ENCODE results near the gene HAUS3. TPM values are rescaled to one million over a fixed set of nuclear protein-coding genes. Genes with fewer than 3 reads are reported as not detected.
A peak's percentile ranks its signal among the peaks of the same experiment; 100 is the strongest.

Gene HAUS3
- total RNA-seq, 4 donors from 2014 or later = 9.9 to 14.1 (median 11.3) TPM

- WGBS = no CpG with 5 or more reads among the region's 6 CpGs
- no peak overlapping the region for H3K27ac ChIP-seq (replicated peaks in 1 of 4)
- H3K4me3 ChIP-seq = no peak overlapping the region
- peaks cover 48 to 74% (median 62%) of the 10 kb centered on the region in 4 donors for H3K4me1 ChIP-seq
- H3K27me3 ChIP-seq = no peaks in the 10 kb centered on the region
- DNase-seq (ENCODE audit: extremely low spot score) = no peak
- TF ChIP-seq POLR2AphosphoS5 (IDR thresholded peaks at IDR 0.05) = no peak
- TF ChIP-seq EP300 (IDR thresholded peaks at IDR 0.05) = no peak
- no peak for TF ChIP-seq CTCF (IDR thresholded peaks at IDR 0.05)
- TF ChIP-seq POLR2A (IDR thresholded peaks at IDR 0.05; ENCODE audit: low read depth) = no peak
- H3K9me3 ChIP-seq = no peaks in the 10 kb centered on the region
- H3K36me3 ChIP-seq = peaks cover 0 to 2% (median 0%) of the 10 kb centered on the region in 4 donors
- intact Hi-C loops (cut with DNase I) = loop anchor here (5.0 kb wide), 2 partner anchors 153 to 273 kb away; partner anchors contain the start of genes CFAP99, FAM193A and ZFYVE28
These were observed 22.0 kb upstream of the HAUS3 start for GRCh38 chr4:2263926-2264321.

GRCh38 chr4:2262944-2263250 lies 21.0 kb upstream of the HAUS3 start:
- Histone ChIP-seq H3K36me3 (peaks cover 0 to 8% (median 5%) of the 10 kb centered on the region in 4 donors), H3K4me1 (peaks cover 58 to 84% (median 72%) of the 10 kb centered on the region in 4 donors), H3K4me3 (peak overlapping the region; percentile 61 to 93 (median 78)), H3K27ac (replicated peaks in 1 of 4) (peak overlapping the region; percentile 93 to 96 (median 94)), H3K27me3 (no peaks in the 10 kb centered on the region), H3K9me3 (no peaks in the 10 kb centered on the region)
- TF ChIP-seq CTCF (IDR thresholded peaks at IDR 0.05) (no peak), POLR2A (IDR thresholded peaks at IDR 0.05; ENCODE audit: low read depth) (no peak), POLR2AphosphoS5 (IDR thresholded peaks at IDR 0.05) (no peak), EP300 (IDR thresholded peaks at IDR 0.05) (no peak)
- intact Hi-C loops (cut with DNase I) = loop anchor here (5.0 kb wide), 2 partner anchors 154 to 274 kb away; partner anchors contain the start of genes CFAP99, FAM193A and ZFYVE28
- WGBS = 45% methylated on average over 10 of the region's 13 CpGs
- DNase-seq (ENCODE audit: extremely low spot score) = no peak

GRCh38 chr4:2262145-2262943 lies 20.4 kb upstream of the HAUS3 start:
- DNase-seq (ENCODE audit: extremely low spot score) = peak; percentile 100
- Histone ChIP-seq H3K36me3 (peaks cover 0 to 8% (median 5%) of the 10 kb centered on the region in 4 donors), H3K4me1 (peaks cover 64 to 88% (median 77%) of the 10 kb centered on the region in 4 donors), H3K27ac (replicated peaks in 1 of 4) (peak overlapping the region; percentile 93 to 96 (median 95)), H3K27me3 (no peaks in the 10 kb centered on the region), H3K9me3 (no peaks in the 10 kb centered on the region), H3K4me3 (peak overlapping the region; percentile 91 to 96 (median 93))
- TF ChIP-seq POLR2A (IDR thresholded peaks at IDR 0.05; ENCODE audit: low read depth) (peak; percentile 95), CTCF (IDR thresholded peaks at IDR 0.05) (no peak), POLR2AphosphoS5 (IDR thresholded peaks at IDR 0.05) (peak; percentile 94 to 97), EP300 (IDR thresholded peaks at IDR 0.05) (no peak)
- WGBS = 0% methylated on average over 10 of the region's 98 CpGs
- intact Hi-C loops (cut with DNase I) = loop anchor here (5.0 kb wide), 2 partner anchors 155 to 275 kb away; partner anchors contain the start of genes CFAP99, FAM193A and ZFYVE28

GRCh38 chr4:2261853-2262144 lies 19.9 kb upstream of the HAUS3 start, which contains the start of gene MXD4:
TSS of gene MXD4 (minus strand) at chr4:2262109. CDS start at chr4:2261980, 129 bp downstream.
- intact Hi-C loops (cut with DNase I) = loop anchor here (2.0 to 5.0 kb wide), 3 partner anchors 19 to 276 kb away; partner anchors contain the start of genes CFAP99, FAM193A, HAUS3 and POLN
- no peak for DNase-seq (ENCODE audit: extremely low spot score)
- H3K4me1 ChIP-seq = peaks cover 67 to 88% (median 77%) of the 10 kb centered on the region in 4 donors
- H3K27ac ChIP-seq (replicated peaks in 1 of 4) = peak within 1 kb of the TSS; percentile 93 to 96 (median 95)
- H3K9me3 ChIP-seq = no peaks in the 10 kb centered on the region
- no peaks in the 10 kb centered on the region for H3K27me3 ChIP-seq
- peaks cover 0 to 8% (median 5%) of the 10 kb centered on the region in 4 donors for H3K36me3 ChIP-seq
- no CpG with 5 or more reads among the region's 46 CpGs for WGBS
- TF ChIP-seq POLR2A (IDR thresholded peaks at IDR 0.05; ENCODE audit: low read depth) = no peak
- H3K4me3 ChIP-seq = peak within 1 kb of the TSS; percentile 91 to 96 (median 93)
